ENCODE results near the gene KLHDC4. TPM values are rescaled to one million over a fixed set of nuclear protein-coding genes. Genes with fewer than 3 reads are reported as not detected.

KLHDC4 gene
- total and polyA plus RNA-seq, 2 of the 4 experiments (the other 2 are of a cell fraction), result 13.6 to 19.0 TPM

GRCh38 chr16:87692176-87692575, 73.6 kb downstream of the KLHDC4 start:
- ATAC-seq (ENCODE audit: low read depth) (no peak), DNase-seq (no peak)
- in situ Hi-C loops (cut with MboI; ENCODE audit: low sequenced_read_pairs), result no loop called here
- no peak overlapping the region for H2BK20ac ChIP-seq (ENCODE audit: low read depth, low read length)
- ChIA-PET POLR2A (ENCODE audit: unreplicated experiment) (no interaction called here), CTCF (no interaction called here)
- H3K9me1 ChIP-seq (ENCODE audit: insufficient read depth, low read length), result no peaks in the 10 kb centered on the region
- H4K91ac ChIP-seq (ENCODE audit: insufficient read depth, low read depth, low read length), result no peak overlapping the region
- no peaks in the 10 kb centered on the region for H3K9me3 ChIP-seq (ENCODE audit: control insufficient read depth, insufficient read depth, low read length)
- dilution Hi-C loops (cut with HindIII; ENCODE audit: low sequenced_read_pairs, unreplicated experiment), result no loop called here
- no peaks in the 10 kb centered on the region for H3K79me1 ChIP-seq (ENCODE audit: low read depth in 1 of 2, low read length in 2 of 2)
- H2AK5ac ChIP-seq (ENCODE audit: low read depth, low read length), result no peak overlapping the region
- no peak overlapping the region for H3K4me3 ChIP-seq (ENCODE audit: insufficient read depth, low read depth, low read length)
- H3K18ac ChIP-seq (ENCODE audit: low read depth, low read length), result no peak overlapping the region
- no peak overlapping the region for H2AK9ac ChIP-seq (replicated peaks; ENCODE audit: low read depth, low read length, poor library complexity)
- H3K4ac ChIP-seq (ENCODE audit: low read depth, low read length), result no peak overlapping the region
- intact Hi-C loops (cut with micrococcal nuclease), result no loop called here
- H4K8ac ChIP-seq (ENCODE audit: low read depth in 2 of 2, low read length in 2 of 2), result no peak overlapping the region
- no peak overlapping the region for H3K4me2 ChIP-seq (ENCODE audit: low read depth, low read length)
- no TSS peak for BruUV-seq (replicated peaks)
- H2BK120ac ChIP-seq (ENCODE audit: low read depth, low read length), result no peak overlapping the region
- no peak overlapping the region for H3K27ac ChIP-seq (ENCODE audit: insufficient read depth, low read length)
- no peak overlapping the region for H3K56ac ChIP-seq (ENCODE audit: extremely low read depth, insufficient read depth, low read length)
- H3K4me1 ChIP-seq (ENCODE audit: control insufficient read depth, insufficient read depth, low read length), result no peaks in the 10 kb centered on the region
- H4K20me1 ChIP-seq (ENCODE audit: insufficient read depth, low read length), result 0 out of 2 replicates have a peak, but pooled peaks cover 3% of the 10 kb centered on the region
- H2AFZ ChIP-seq (replicated peaks; ENCODE audit: low read length, poor library complexity), result no peak overlapping the region
- no peak overlapping the region for H2BK5ac ChIP-seq (ENCODE audit: low read depth, low read length, poor library complexity, severe bottlenecking)
- peaks cover 2% of the 10 kb centered on the region; the same call in 1 of the 2 replicates for H3K36me3 ChIP-seq (ENCODE audit: control insufficient read depth, insufficient read depth, low read length)
- 50% methylated on average over 2 of the region's 7 CpGs; no CpG with 5 or more reads in 1 of the 2 experiments for WGBS, 2 experiments (ENCODE audit: extremely low coverage in 2 of 2, insufficient read length in 1 of 2)
- no peaks in the 10 kb centered on the region; the same call in 1 of the 2 replicates for H3K27me3 ChIP-seq (ENCODE audit: control insufficient read depth, insufficient read depth, low read length)
- H3K14ac ChIP-seq (replicated peaks; ENCODE audit: low read depth, low read length), result no peak overlapping the region
- H3K23ac ChIP-seq (ENCODE audit: low read depth, low read length), result no peak overlapping the region
- TF ChIP-seq CHD1 (IDR thresholded peaks at IDR 0.05; ENCODE audit: low read depth, low read length) (no peak), RFX5 (IDR thresholded peaks at IDR 0.05; ENCODE audit: low read depth, low read length) (no peak), RCOR1 (IDR thresholded peaks at IDR 0.05; ENCODE audit: insufficient replicate concordance, low read length) (no peak), FOS (IDR thresholded peaks at IDR 0.05; ENCODE audit: low read depth, low read length) (no peak), CEBPB (IDR thresholded peaks at IDR 0.05; ENCODE audit: low read depth, low read length) (no peak), POLR2A (IDR thresholded peaks at IDR 0.05; ENCODE audit: low read depth, low read length) (no peak), CTCF (conservative IDR thresholded peaks at IDR 0.05; ENCODE audit: low read depth, low read length) (no peak), BHLHE40 (IDR thresholded peaks at IDR 0.05; ENCODE audit: low read depth, low read length) (no peak), MXI1 (IDR thresholded peaks at IDR 0.05; ENCODE audit: borderline replicate concordance, low read depth, low read length) (no peak), SMC3 (IDR thresholded peaks at IDR 0.05; ENCODE audit: low read depth, low read length) (no peak)
- H3K9ac ChIP-seq (ENCODE audit: low read depth, low read length), result no peak overlapping the region
- no peak overlapping the region for H4K5ac ChIP-seq (ENCODE audit: low read depth, low read length)
- H2BK15ac ChIP-seq (ENCODE audit: low read depth, low read length), result no peak overlapping the region

Measured in IMR-90 (cell line).